ENCODE measurements around the gene PERM1. TPM values are rescaled to one million over a fixed set of nuclear protein-coding genes. Genes with fewer than 3 reads are reported as not detected.

The PERM1 gene
- total and polyA plus RNA-seq, 2 of the 13 experiments (the other 11 are each of a cell fraction or from before 2014, with no cell fraction given) = 0.04 to 0.29 TPM

- TF ChIP-seq ZNF44 (CRISPR knock-in tag; IDR thresholded peaks at IDR 0.05) (no peak), GFI1 (CRISPR knock-in tag; IDR thresholded peaks at IDR 0.05; ENCODE audit: borderline replicate concordance) (no peak), ZBTB38 (CRISPR knock-in tag; IDR thresholded peaks at IDR 0.05) (no peak), ZNF251 (CRISPR knock-in tag; IDR thresholded peaks at IDR 0.05) (no peak), SP4 (CRISPR knock-in tag; IDR thresholded peaks at IDR 0.05) (0 out of 2 replicates have a peak, but pooled peaks have one; percentile 52), ARID4A (CRISPR knock-in tag; IDR thresholded peaks at IDR 0.05; ENCODE audit: borderline replicate concordance) (peak; percentile 44; the same call in 1 of the 2 replicates), KMT2A (CRISPR knock-in tag; IDR thresholded peaks at IDR 0.05) (no peak), SALL2 (CRISPR knock-in tag; IDR thresholded peaks at IDR 0.05) (no peak), ZSCAN25 (CRISPR knock-in tag; IDR thresholded peaks at IDR 0.05) (no peak), GPBP1L1 (CRISPR knock-in tag; IDR thresholded peaks at IDR 0.05) (no peak), PREB (CRISPR knock-in tag; IDR thresholded peaks at IDR 0.05) (no peak), ZBTB33 (CRISPR knock-in tag; IDR thresholded peaks at IDR 0.05) (no peak), ZFP36L2 (CRISPR knock-in tag; IDR thresholded peaks at IDR 0.05) (no peak), ZNF501 (CRISPR knock-in tag; IDR thresholded peaks at IDR 0.05) (peak; percentile 57; the same call in 1 of the 2 replicates), ZNF567 (CRISPR knock-in tag; IDR thresholded peaks at IDR 0.05; ENCODE audit: borderline replicate concordance) (no peak), BRD4 (CRISPR knock-in tag; IDR thresholded peaks at IDR 0.05) (no peak), CCDC6 (CRISPR knock-in tag; IDR thresholded peaks at IDR 0.05) (peak; percentile 39; the same call in 1 of the 2 replicates), ARNT2 (CRISPR knock-in tag; IDR thresholded peaks at IDR 0.05; ENCODE audit: low read depth) (no peak), IKZF1 (IDR thresholded peaks at IDR 0.05) (no peak), KAT7 (CRISPR knock-in tag; IDR thresholded peaks at IDR 0.05; ENCODE audit: borderline replicate concordance) (no peak), ZNF772 (CRISPR knock-in tag; IDR thresholded peaks at IDR 0.05) (no peak), CBFB (CRISPR knock-in tag; IDR thresholded peaks at IDR 0.05) (0 out of 2 replicates have a peak, but pooled peaks have one; percentile 26), EEA1 (CRISPR knock-in tag; IDR thresholded peaks at IDR 0.05; ENCODE audit: borderline replicate concordance) (no peak)
Observed at GRCh38 chr1:975896-976683, 5.8 kb downstream of the PERM1 start (continued).
